Hematopoietic multipotent progenitor cell treated with erythropoietin and hydrocortisone succinate and interleukin-3 and kit ligand, for 15 days (in vitro differentiated cells): ENCODE results near the gene HOXC11.

Experiments
- DNase-seq: peaks from one replicate; pipeline ENCODE4 v3.0.0-alpha.2; 2015; ENCODE audit warnings: low spot score

HOXC11 gene

DNA sequence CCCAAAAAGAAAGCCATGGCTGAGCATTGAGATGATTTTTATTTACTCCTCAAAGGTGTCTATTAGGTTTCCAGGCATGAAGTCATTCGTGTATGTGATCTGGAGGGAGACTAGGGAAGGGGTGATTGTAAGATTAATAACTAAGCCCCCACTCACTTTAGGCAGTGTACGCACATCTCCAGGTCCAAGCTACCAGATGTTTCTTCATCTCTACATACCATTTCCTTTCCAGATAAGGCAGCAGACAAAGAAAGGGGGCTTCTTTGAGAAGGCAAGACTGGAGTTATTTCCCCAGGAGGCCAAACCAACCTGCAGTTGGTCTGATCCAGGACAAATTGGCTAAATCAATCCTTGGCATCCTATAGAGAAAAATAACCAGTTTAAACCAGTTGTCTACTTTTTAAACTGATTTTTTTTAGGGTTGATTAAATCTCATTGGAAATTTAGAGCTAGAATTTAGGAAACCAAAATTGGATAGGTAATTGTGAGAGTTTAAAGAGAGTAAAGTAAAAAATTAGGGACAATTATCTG lies 30.4 kb upstream of the HOXC11 start:
- DNase-seq, result no peak

DNA sequence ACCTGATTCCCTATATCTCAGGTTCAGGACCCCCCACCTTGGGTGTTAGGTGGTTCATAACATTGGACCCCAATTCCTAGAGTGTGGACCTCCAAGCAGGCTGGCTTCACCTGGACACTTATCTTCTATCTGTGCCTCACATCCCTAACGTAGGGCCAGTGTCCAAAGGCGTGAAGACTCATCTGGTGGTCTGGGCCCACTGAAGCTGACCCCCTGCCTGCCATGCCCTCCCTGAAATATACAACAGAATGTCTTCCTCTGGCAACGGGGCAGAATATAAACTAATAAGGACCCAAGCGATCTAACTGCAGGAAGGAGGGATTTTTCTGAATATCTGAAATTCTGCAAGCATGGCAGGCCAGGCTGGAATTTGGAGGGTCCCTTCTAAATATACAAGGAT lies 28.7 kb upstream of the HOXC11 start:
- no peak for DNase-seq

DNA sequence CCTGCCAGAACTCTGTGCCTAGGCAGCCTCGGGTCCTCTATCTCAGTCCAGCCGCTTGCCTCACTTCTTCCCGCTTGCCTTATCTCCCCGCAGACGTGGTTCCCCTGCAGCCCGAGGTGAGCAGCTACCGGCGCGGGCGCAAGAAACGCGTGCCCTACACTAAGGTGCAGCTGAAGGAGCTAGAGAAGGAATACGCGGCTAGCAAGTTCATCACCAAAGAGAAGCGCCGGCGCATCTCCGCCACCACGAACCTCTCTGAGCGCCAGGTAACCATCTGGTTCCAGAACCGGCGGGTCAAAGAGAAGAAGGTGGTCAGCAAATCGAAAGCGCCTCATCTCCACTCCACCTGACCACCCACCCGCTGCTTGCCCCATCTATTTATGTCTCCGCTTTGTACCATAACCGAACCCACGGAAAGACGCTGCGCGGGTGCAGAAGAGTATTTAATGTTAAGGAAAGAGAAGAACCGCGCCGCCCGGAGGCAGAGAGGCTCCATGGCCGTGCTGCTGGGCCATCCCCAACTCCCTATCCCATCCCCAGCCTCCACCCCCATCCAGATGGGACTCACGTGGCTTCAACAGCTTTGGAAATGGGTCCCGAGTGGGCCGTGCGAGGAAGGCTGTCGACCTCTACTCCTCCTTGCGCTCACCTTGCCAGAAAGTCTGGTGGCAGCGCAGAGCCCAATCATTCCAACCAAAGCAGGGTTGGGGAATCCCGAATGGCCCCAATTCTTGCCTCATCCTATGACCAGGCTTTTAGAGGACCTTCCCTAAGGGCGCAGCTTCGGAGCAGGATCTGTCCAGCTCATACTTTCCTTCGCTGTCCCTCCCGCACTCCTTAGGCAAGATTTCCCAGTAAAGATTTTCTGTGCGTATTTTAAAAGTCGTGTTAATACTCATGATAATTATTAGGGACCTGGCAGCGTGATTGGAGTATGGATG lies 27.7 kb upstream of the HOXC11 start:
- DNase-seq, result no peak

DNA sequence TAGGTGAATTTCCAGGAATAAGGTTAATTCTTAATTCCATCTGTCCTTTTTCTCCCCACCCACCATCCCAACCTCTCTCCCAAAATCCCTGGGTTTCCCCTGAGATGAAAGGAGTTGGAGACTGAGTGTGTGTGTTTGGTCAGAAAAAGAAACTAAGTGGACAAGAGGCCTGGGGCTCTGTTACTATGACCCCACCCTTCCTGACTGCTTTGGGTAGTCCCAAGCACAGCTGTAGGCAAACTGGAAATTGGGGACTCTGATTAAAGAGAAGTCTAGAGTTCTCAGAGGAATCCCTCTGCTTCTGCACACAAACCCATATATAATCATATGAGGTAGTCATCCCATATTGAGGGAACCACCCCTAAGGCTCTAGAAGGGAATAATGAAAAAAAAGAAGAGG lies 25.2 kb upstream of the HOXC11 start:
- no peak for DNase-seq

GRCh38 chr12:53948650-53949593 lies 24.0 kb upstream of the HOXC11 start:
- DNase-seq, result no peak

- DNase-seq, result no peak
These were observed 23.1 kb upstream of the HOXC11 start for GRCh38 chr12:53949631-53950436.

- no peak for DNase-seq
These were observed 22.5 kb upstream of the HOXC11 start for GRCh38 chr12:53950437-53950773.

DNA sequence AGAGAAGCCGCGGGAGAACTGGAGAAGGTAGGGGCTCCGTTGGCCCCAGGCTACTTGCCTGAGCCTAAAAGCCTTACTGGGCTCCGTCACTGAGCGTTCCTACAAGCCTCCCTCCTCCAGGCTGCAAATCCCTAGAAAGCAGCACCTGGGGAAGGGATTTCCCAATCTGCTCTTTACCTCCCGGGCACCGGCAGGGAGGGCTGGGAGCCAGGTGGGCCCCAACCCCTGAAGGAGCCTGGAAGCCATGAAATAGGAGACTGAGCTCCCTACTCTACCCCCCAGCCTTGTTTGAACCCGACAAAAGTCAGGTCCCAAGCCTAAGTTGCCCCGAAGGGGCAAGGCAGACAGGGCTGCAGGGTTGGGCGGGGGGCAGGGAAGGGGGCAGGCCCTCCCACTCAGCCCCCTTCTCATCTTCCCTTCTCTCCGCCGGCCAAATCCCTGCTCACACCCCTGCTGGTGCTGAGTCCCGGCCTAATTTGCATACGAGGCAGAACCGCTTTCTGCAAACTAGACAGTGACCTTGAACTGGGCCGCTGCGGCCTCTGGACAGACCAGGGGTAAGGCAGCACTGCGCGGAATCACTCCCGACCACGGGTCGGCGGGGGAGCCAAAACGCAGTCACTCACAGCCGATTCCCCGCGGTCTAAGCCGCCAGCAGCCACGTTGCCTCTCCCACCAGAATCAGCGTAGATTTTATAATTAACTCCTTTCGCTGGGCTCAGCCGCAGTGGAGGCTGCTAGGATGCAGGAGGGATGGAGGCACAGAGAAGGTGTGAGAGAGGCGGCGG lies 21.9 kb upstream of the HOXC11 start:
- DNase-seq, result no peak

GRCh38 chr12:53951577-53952334 lies 21.2 kb upstream of the HOXC11 start:
- no peak for DNase-seq

DNA sequence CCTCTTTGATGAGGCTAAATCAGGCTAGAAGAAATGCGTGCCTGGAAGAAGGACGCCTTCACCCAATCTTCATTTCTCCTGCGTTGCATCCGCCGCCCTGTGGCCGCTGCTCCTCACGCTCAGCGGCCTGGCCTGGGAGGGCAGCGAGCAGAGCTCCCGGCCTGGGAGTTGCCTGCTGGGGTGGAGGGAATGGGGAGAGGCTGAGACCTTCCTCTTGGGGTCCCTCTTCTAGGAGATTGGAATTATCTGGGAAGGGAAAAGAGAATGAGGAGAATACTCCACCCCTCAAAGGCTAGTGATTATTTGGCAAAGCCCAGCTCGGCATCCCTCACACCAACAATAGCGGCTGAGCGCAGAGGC lies 20.6 kb upstream of the HOXC11 start:
- no peak for DNase-seq

- no peak for DNase-seq
These were observed 19.8 kb upstream of the HOXC11 start for GRCh38 chr12:53952871-53953734.

- DNase-seq, result no peak
These were observed 18.9 kb upstream of the HOXC11 start for GRCh38 chr12:53953831-53954693.

- no peak for DNase-seq
These were observed 18.3 kb upstream of the HOXC11 start, which contains the start of gene HOXC12 for GRCh38 chr12:53954694-53955035. Gene HOXC12 (plus strand): TSS chr12:53954903. CDS start chr12:53954930, 27 bp downstream.

- no peak for DNase-seq
These were observed 17.7 kb upstream of the HOXC11 start for GRCh38 chr12:53955036-53955775.

GRCh38 chr12:53955776-53956250 lies 17.1 kb upstream of the HOXC11 start:
- DNase-seq, result no peak

DNA sequence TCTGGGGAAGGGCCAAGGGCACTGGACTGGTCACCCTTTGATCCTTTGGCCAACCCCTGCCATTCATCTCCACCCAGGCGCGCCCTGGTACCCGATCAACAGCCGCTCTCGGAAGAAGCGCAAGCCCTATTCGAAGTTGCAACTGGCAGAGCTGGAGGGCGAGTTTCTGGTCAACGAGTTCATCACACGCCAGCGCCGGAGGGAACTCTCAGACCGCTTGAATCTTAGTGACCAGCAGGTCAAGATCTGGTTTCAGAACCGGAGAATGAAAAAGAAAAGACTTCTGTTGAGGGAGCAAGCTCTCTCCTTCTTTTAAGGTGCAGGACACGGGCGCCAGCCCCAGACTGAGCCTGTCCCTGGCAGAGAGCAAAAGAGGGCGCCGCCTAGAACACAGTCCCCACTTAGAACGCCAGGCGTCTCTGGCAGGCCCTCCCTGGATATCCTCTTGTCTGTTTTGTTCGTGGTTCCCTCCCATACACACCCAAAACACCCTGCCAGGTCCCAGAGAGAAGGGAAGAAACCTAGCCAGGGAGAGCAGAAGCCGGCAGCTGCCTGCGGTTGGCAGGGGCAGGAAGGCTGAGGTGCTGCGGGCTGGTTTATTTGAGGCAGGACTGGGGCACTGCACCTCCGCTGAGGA lies 16.6 kb upstream of the HOXC11 start:
- DNase-seq, result no peak

- no peak for DNase-seq
These were observed 15.9 kb upstream of the HOXC11 start for GRCh38 chr12:53956914-53957536.
